ELF-1 (cell line): ENCODE results near the gene AACS.
A peak's percentile ranks its signal among the peaks of the same experiment; 100 is the strongest.
"Not testable (repeated sequence)": the region's sequence is repeated elsewhere in the genome, so short reads cannot be mapped to it uniquely, and the experiment has no call there.

Source experiments
- DNase-seq: peaks from one replicate; pipeline ENCODE4 v3.0.0-alpha.2; 2016; ENCODE audit warnings: low read depth, low spot score

AACS gene, protein sequence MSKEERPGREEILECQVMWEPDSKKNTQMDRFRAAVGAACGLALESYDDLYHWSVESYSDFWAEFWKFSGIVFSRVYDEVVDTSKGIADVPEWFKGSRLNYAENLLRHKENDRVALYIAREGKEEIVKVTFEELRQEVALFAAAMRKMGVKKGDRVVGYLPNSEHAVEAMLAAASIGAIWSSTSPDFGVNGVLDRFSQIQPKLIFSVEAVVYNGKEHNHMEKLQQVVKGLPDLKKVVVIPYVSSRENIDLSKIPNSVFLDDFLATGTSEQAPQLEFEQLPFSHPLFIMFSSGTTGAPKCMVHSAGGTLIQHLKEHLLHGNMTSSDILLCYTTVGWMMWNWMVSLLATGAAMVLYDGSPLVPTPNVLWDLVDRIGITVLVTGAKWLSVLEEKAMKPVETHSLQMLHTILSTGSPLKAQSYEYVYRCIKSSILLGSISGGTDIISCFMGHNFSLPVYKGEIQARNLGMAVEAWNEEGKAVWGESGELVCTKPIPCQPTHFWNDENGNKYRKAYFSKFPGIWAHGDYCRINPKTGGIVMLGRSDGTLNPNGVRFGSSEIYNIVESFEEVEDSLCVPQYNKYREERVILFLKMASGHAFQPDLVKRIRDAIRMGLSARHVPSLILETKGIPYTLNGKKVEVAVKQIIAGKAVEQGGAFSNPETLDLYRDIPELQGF

GRCh38 chr12:125065021-125065918 is at the start of gene AACS:
Gene AACS (plus strand): TSS chr12:125065435. CDS start chr12:125065585, 150 bp downstream.
- DNase-seq: peak; percentile 83

DNA sequence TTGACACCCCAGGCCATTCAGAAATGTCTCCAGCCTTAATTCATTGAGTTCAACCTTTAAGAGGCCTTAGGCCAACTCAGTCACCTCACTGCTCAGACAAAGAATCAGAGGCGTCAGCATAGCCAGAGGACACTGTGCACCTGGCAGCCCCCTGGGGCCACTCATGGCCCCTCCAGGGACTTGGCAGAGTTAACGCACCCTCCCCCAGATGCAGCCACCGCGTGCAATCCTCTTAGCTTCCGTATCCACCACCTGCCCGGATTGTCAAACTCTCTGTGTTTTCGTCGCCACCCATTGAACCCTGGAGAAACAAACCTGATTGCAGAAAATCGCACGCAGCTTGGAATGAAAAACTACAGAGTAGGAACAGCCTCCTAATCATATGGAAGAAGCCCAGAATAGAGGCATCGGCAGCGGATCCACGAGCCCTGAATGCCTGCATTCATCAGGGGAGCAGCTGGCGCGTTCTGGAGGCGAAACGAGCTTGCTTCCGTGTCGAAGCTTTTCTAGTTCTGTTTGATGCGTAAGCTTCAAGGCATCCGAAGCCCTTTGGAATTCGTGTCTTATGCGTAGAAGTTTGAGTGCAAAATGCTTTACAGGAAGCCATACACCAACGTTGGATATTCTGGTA is 49.4 kb upstream of the AACS start:
- no peak for DNase-seq

DNA sequence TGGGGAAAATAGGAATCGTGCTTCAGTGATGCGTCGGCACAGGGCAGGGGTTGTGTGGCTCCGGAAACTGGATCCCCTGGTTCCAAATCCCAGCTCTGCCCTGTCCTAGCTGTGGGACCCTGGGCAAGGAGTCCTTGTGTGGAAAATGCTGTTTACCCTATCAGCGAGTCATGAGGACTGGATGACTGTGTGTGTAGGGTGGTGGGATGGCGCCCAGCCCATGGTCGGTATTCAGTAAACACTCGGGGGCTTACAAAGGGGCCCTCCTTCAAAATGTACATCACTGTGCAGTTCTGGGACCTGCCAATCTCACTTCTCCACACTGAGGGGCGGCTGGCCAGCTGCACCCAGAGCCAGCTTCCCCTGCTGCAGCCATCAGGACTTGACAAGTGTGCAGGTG is 47.4 kb upstream of the AACS start:
- DNase-seq: no peak

GRCh38 chr12:125018356-125018755 is 46.9 kb upstream of the AACS start:
- no peak for DNase-seq

DNA sequence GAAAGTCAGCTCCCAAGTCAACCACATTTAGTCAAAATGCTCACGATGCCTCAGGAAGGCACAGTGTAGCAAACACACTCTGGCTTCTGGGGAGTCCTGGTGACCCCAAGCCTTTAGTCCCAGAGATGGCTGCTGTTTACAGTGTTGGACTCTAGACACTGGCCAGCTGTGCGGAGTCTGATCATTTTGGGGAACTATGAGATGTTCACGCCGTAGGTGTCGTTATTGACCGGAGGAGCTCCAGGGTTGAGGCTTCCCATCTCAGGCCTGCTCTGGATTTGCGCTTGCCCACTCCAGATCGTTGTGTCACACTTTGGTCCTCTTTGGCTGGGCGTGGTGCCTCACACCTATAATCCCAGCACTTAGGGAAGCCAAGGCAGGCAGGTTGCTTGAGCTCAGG is 44.1 kb upstream of the AACS start:
- DNase-seq: no peak

- no peak for DNase-seq
Observed at GRCh38 chr12:125021771-125022170, 43.5 kb upstream of the AACS start.

GRCh38 chr12:125023065-125023464 is 42.2 kb upstream of the AACS start:
- no peak for DNase-seq

DNA sequence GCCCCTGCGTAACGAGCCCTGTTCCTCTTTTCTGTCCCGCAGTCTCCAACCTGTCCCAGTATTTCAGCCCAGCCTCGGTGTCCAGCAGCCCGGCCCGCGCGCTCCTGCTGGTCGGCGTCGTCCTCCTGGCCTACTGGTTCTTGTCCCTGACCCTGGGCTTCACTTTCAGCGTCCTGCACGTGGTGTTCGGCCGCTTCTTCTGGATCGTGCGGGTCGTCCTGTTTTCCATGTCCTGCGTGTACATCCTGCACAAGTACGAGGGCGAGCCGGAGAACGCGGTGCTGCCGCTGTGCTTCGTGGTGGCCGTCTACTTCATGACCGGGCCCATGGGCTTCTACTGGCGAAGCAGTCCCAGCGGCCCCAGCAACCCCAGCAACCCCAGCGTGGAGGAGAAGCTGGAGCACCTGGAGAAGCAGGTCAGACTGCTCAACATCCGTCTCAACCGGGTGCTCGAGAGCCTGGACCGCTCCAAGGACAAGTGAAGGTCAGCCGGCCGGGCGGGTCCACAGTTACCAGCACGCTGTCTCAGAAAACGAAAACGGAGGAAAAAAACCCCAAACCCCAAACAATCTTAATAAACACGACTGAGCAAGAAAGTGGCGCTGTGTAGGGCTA is 40.2 kb upstream of the AACS start:
- no peak for DNase-seq

GRCh38 chr12:125025606-125026235 is 39.5 kb upstream of the AACS start:
- DNase-seq: no peak

- DNase-seq: no peak
Observed at GRCh38 chr12:125028106-125028505, 37.1 kb upstream of the AACS start.

DNA sequence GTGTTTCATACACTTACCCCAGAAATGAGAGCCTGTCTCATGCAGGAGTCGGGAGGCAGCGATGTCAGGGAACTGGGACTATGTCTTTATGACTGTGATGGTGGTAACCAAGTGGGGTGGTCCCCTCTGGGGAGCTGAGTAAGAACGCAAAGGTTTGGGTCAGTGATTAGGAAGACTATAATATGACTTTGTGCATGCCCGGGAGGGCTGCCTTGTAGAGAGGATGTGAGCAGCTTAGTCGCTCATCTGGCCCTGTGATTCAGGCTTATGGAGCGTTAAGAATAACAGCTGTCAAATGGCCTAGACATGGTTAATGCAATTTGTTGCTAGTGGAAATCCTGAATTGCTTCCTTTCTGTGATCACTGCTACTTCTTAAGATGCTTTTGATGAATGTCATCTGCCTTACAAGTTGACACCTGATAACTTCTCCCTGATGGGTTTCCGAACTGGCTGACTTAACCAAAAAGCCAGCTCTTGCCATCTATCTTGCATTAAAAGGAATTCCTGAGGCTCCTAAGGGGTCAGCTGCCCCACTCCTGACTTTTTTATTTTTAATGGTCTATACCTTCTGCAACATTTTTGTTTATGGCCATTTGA is 35.4 kb upstream of the AACS start:
- no peak for DNase-seq

DNA sequence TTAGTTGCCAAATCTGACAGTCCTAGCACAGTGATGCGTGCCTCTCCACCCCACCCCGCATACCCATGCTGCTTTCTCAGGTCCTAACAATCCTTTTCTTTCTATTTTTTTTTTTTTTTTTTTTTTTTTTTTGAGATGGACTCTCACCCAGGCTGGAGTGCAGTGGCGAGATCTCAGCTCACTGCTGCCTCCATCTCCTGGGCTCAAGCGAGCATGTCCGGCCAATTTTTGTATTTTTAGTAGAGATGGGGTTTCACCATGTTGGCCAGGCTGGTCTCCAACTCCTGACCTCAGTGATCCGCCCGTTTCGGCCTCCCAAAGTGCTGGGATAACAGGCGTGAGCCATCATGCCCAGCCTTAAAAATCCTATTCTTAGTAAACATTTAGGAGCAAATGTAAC is 33.8 kb upstream of the AACS start:
- DNase-seq: not testable (repeated sequence)

DNA sequence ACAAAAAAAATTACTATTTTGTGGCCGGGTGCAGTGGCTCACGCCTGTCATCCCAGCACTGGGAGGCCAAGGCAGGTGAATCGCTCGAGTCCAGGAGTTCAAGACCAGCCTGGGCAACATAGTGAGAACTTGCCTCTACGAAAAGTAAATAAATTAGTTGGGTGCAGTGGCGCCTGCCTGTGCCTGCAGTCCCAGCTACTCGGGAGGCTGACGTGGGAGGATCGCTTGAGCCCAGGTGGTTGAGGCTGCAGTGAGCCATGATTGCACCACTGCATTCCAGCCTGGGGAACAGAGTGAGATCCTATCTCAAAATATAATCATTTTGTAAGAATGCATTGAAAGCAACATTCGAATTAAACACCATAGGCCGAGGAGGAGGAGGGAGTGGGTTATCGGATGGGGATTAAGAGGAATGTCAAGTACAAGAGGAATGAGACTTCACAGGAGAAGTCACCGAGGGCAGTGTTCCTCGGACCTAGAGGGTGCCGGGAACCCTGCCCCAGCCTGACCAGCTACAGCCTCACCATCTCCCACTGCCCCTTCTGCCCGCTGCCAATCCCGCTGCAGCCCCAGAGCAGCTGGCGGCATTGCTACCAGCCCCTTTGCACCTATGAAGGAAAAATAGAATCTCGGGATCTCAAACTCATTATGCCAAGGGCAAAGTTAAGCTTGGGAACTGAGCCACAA is 32.6 kb upstream of the AACS start:
- no peak for DNase-seq

DNA sequence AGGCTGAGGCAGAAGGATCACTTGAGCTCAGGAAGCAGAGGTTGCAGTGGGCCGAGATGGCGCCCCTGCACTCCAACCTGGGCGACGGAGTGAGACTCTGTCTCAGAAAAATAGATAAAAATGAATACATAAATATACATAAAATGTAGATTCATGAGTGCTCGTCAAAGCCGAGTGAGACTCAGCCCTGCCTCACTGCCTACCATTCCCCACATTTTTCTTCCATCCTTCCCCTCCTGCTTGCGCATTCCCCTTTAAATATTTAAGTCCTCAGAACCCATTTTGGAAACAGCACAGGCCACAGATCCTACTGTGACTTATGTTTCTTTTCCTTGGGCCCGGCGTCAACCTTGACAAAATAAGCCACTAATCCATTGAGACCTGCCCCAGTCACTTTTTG is 31.9 kb upstream of the AACS start:
- DNase-seq: no peak

DNA sequence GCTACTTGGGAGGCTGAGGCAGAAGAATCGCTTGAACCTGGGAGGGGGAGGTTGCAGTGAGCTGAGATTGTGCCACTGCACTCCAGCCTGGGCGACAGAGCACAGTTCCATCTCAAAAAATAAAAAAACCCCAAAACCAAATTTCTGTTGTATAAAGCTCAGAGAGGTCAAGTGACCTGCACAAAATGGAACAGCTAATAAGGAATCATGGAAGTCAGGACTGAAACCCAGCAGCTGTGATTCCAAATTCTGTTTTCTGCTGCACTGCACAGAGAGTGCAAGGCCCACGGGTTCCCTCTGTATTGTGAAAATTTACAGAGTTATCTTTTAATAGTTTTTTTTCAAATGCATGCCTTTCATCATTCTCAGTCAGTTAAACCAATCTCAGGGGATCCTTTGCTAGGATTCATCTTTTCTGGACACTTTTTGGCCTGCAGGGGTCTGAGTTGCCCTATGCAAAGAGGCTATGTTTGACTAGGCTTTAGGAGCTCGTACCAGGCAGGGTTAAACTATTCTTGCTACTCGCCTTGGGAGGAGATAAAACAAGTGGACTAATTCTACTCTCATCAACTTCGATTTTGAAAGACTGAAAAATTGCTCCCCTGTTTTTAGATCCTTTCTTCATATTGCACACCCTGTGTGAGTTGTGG is 26.1 kb upstream of the AACS start:
- DNase-seq: no peak

DNA sequence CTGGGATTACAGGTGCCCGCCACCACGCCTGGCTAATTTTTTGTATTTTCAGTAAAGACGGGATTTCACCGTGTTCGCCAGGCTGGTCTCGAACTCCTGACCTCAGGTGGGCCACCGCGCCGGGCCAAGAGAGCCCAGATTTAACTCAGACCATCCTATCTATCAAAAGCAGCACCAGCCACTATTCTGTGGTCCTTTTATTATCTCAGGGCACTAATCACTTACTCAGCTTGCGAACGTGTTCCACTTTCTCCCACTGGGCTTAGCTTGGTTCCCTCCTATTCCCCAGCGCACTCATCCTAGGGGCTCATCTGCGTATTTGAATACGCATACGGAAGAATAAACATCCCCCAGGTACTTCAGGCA is 16.2 kb upstream of the AACS start:
- DNase-seq: no peak

DNA sequence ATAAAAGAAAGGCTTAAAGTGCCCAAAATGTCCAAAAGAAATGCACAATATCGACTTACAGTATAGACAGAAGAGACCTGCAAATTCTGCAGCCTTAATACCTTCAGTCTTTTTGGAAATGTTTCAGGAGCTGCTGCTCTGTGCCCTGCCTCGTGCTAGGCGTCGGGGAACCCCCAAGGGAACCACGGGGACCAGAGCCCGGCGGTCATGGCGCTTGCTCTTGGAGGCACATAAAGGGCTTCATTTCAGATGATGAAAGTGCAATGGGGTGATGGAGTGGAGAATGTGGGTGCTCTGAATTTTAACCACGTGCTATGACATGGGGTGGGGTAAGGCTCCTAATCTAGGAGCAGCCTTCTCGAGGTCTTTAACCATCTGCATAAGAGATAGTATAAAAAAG is 14.8 kb upstream of the AACS start:
- DNase-seq: no peak

DNA sequence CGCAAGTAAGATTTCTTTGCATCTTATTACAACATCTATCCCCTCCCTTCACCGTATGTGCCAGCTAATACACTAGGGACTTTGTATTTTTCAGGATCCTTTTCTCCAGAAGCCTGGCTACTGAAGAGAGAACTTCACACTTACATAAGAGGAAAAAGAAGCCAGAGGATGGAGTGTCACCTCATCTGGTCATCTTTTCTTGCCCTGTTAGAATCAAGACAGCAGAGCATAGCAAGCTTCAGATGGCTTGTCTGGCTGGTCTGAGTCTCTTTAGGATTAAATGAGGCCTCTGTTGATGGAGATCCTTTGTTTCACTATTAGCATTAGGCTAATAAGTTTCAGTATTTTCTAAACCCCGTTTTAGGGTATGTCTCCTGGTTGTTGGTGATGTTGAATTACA is 14.4 kb upstream of the AACS start:
- no peak for DNase-seq

GRCh38 chr12:125053821-125054220 is 11.4 kb upstream of the AACS start:
- no peak for DNase-seq
